HepG2 (cell line): ENCODE results near the gene SLC45A2. TPM values are rescaled to one million over a fixed set of nuclear protein-coding genes. Genes with fewer than 3 reads are reported as not detected.

ENCODE experiments used
- CREB1 ChIP-seq, 2 experiments: fragments of 450-650 bp in 1 of 2; IDR thresholded peaks; 2 replicates each; pipeline ENCODE4 v1.6.1; 2016 to 2017; ENCODE audit warnings: control low read depth in 1 of 2, mild to moderate bottlenecking in 1 of 2, missing compliant biosample characterization in 1 of 2, missing genetic modification characterization in 1 of 2
- HDAC6 ChIP-seq: fragments of 200-600 bp; sonication (generic); IDR thresholded peaks from 2 replicates; pipeline ENCODE4 v1.7.0; 2017; ENCODE audit warnings: mild to moderate bottlenecking, antibody characterized with exemption, low read length, low read depth
- KAT7 ChIP-seq: IDR thresholded peaks from 2 replicates; pipeline ENCODE4 v1.6.1; 2018; ENCODE audit warnings: borderline replicate concordance, missing compliant biosample characterization
- LBX2 ChIP-seq: sonication (generic); formaldehyde crosslinking; IDR thresholded peaks from 2 replicates; pipeline ENCODE4 v1.5.0; 2020; ENCODE audit warnings: missing genetic modification reagents, mild to moderate bottlenecking, borderline replicate concordance
- MIXL1 ChIP-seq: IDR thresholded peaks from 2 replicates; pipeline ENCODE4 v1.6.1; 2016
- NCOR1 ChIP-seq: fragments of 200-600 bp; sonication (generic); IDR thresholded peaks from 2 replicates; pipeline ENCODE4 v1.7.0; 2017; ENCODE audit warnings: antibody characterized with exemption, low read length, borderline replicate concordance
- U2AF1 ChIP-seq: fragments of 200-400 bp; formaldehyde crosslinking; optimal IDR thresholded peaks from 2 replicates; pipeline ENCODE3; 2017; ENCODE audit warnings: mild to moderate bottlenecking, low read depth, low read length
- ZBTB7B ChIP-seq: sonication (generic); formaldehyde crosslinking; IDR thresholded peaks from 2 replicates; pipeline ENCODE4 v1.4.0; 2020; ENCODE audit warnings: missing genetic modification reagents
- ZNF232 ChIP-seq: sonication (generic); formaldehyde crosslinking; IDR thresholded peaks from 2 replicates; pipeline ENCODE4 v1.4.0; 2020; ENCODE audit warnings: missing genetic modification reagents, borderline replicate concordance
- ZNF33B ChIP-seq: sonication (generic); formaldehyde crosslinking; IDR thresholded peaks from 2 replicates; pipeline ENCODE4 v1.5.1; 2020; ENCODE audit warnings: mild to moderate bottlenecking, missing genetic modification reagents
- ZNF382 ChIP-seq: sonication (generic); formaldehyde crosslinking; IDR thresholded peaks from 2 replicates; pipeline ENCODE4 v1.5.0; 2020; ENCODE audit warnings: missing genetic modification reagents, mild to moderate bottlenecking, borderline replicate concordance
- ZNF414 ChIP-seq: sonication (generic); formaldehyde crosslinking; IDR thresholded peaks from 2 replicates; pipeline ENCODE4 v1.5.0; 2020; ENCODE audit warnings: missing genetic modification reagents
- ZNF484 ChIP-seq: sonication (generic); formaldehyde crosslinking; IDR thresholded peaks from 2 replicates; pipeline ENCODE4 v1.5.1; 2020; ENCODE audit warnings: mild to moderate bottlenecking, low read depth, missing genetic modification reagents, borderline replicate concordance
- ZNF501 ChIP-seq: sonication (generic); formaldehyde crosslinking; IDR thresholded peaks from 2 replicates; pipeline ENCODE4 v1.5.1; 2020; ENCODE audit warnings: mild to moderate bottlenecking, moderate library complexity, missing genetic modification reagents
- ZNF556 ChIP-seq: sonication (generic); formaldehyde crosslinking; IDR thresholded peaks from 2 replicates; pipeline ENCODE4 v1.4.0; 2020; ENCODE audit warnings: mild to moderate bottlenecking, missing genetic modification reagents, borderline replicate concordance
- ZNF607 ChIP-seq: sonication (generic); formaldehyde crosslinking; IDR thresholded peaks from 2 replicates; pipeline ENCODE4 v1.5.1; 2020; ENCODE audit warnings: missing genetic modification reagents, mild to moderate bottlenecking, borderline replicate concordance
- ZNF644 ChIP-seq: IDR thresholded peaks from 2 replicates; pipeline ENCODE4 v1.6.1; 2016; ENCODE audit warnings: low read depth
- ZNF784 ChIP-seq: sonication (generic); formaldehyde crosslinking; IDR thresholded peaks from 2 replicates; pipeline ENCODE4 v1.5.1; 2020; ENCODE audit warnings: missing genetic modification reagents, mild to moderate bottlenecking, borderline replicate concordance
- polyA plus RNA-seq, 8 experiments: library from polyadenylated mRNA; depleted of rRNA in 3 of 8; stranded (reverse) in 7 of 8; unstranded in 1 of 8; fragments of >200 nt; fragmentation: Illumina TruSeq in 4 of 8; extraction: Trizol in 4 of 8; gene quantifications; 2 replicates each; pipeline versions ENCODE4 v1.2.1 to v1.2.3, GENCODE V29; 2011 to 2016; ENCODE audit warnings: low read depth in 4 of 8, missing spikeins in 1 of 8, mixed read lengths in 1 of 8; ENCODE audit not compliant: insufficient read depth in 1 of 8
- total RNA-seq, 5 experiments: library from RNA; depleted of rRNA; stranded (reverse); fragments of >200 nt; fragmentation: Illumina TruSeq; extraction: Trizol; gene quantifications; 2 replicates each; pipeline ENCODE4 v1.2.3, GENCODE V29; 2016; ENCODE audit warnings: low read depth in 1 of 5
- TF ChIP-seq, protein P1 (sequence below): sonication (generic); formaldehyde crosslinking; IDR thresholded peaks from 2 replicates; pipeline ENCODE4 v1.4.0; 2020; ENCODE audit warnings: missing genetic modification reagents
- TF ChIP-seq, protein P2 (sequence below): sonication (generic); formaldehyde crosslinking; IDR thresholded peaks from 2 replicates; pipeline ENCODE4 v1.4.0; 2020; ENCODE audit warnings: missing genetic modification reagents

Gene SLC45A2
- total and polyA plus RNA-seq, 2 of the 13 experiments (the other 11 are each of a cell fraction or from before 2014, with no cell fraction given) = 0.22 to 0.24 TPM

- TF ChIP-seq, protein P1, sequence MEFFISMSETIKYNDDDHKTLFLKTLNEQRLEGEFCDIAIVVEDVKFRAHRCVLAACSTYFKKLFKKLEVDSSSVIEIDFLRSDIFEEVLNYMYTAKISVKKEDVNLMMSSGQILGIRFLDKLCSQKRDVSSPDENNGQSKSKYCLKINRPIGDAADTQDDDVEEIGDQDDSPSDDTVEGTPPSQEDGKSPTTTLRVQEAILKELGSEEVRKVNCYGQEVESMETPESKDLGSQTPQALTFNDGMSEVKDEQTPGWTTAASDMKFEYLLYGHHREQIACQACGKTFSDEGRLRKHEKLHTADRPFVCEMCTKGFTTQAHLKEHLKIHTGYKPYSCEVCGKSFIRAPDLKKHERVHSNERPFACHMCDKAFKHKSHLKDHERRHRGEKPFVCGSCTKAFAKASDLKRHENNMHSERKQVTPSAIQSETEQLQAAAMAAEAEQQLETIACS (CRISPR knock-in tag) = peak; percentile 69
- TF ChIP-seq, protein P2, sequence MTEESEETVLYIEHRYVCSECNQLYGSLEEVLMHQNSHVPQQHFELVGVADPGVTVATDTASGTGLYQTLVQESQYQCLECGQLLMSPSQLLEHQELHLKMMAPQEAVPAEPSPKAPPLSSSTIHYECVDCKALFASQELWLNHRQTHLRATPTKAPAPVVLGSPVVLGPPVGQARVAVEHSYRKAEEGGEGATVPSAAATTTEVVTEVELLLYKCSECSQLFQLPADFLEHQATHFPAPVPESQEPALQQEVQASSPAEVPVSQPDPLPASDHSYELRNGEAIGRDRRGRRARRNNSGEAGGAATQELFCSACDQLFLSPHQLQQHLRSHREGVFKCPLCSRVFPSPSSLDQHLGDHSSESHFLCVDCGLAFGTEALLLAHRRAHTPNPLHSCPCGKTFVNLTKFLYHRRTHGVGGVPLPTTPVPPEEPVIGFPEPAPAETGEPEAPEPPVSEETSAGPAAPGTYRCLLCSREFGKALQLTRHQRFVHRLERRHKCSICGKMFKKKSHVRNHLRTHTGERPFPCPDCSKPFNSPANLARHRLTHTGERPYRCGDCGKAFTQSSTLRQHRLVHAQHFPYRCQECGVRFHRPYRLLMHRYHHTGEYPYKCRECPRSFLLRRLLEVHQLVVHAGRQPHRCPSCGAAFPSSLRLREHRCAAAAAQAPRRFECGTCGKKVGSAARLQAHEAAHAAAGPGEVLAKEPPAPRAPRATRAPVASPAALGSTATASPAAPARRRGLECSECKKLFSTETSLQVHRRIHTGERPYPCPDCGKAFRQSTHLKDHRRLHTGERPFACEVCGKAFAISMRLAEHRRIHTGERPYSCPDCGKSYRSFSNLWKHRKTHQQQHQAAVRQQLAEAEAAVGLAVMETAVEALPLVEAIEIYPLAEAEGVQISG (CRISPR knock-in tag) = peak; percentile 80
- no peak for TF ChIP-seq ZNF484
- TF ChIP-seq HDAC6 = no peak
- TF ChIP-seq ZBTB7B = peak; percentile 82
- TF ChIP-seq ZNF644 (CRISPR knock-in tag) = peak; percentile 43
- peak; percentile 56; the same call in 1 of the 2 replicates for TF ChIP-seq MIXL1 (CRISPR knock-in tag)
- TF ChIP-seq ZNF607 = peak; percentile 63; the same call in 1 of the 2 replicates
- peak; percentile 64; the same call in 1 of the 2 replicates for TF ChIP-seq NCOR1
- no peak for TF ChIP-seq CREB1 (IDR thresholded peaks at IDR 0.05)
- TF ChIP-seq CREB1 (CRISPR knock-in tag; IDR thresholded peaks at IDR 0.05) = peak; percentile 29; the same call in 1 of the 2 replicates
- peak; percentile 96; the same call in 1 of the 2 replicates for TF ChIP-seq KAT7
- TF ChIP-seq ZNF232 (CRISPR knock-in tag) = 0 out of 2 replicates have a peak, but pooled peaks have one; percentile 55
- TF ChIP-seq ZNF414 = peak; percentile 78; the same call in 1 of the 2 replicates
- 0 out of 2 replicates have a peak, but pooled peaks have one; percentile 69 for TF ChIP-seq ZNF33B
- peak; percentile 66; the same call in 1 of the 2 replicates for TF ChIP-seq ZNF556 (CRISPR knock-in tag)
- TF ChIP-seq U2AF1 = peak; percentile 62
- no peak for TF ChIP-seq ZNF382 (CRISPR knock-in tag)
- peak; percentile 80 for TF ChIP-seq ZNF501
- peak; percentile 96; the same call in 1 of the 2 replicates for TF ChIP-seq LBX2 (CRISPR knock-in tag)
- TF ChIP-seq ZNF784 = peak; percentile 96; the same call in 1 of the 2 replicates
Observed at GRCh38 chr5:34007621-34008600, 23.4 kb upstream of the SLC45A2 start, which contains the start of gene AMACR (continued).
